HG03442 (cell line): ENCODE results near the gene HLA-DRB1.
"Not testable (repeated sequence)": the region's sequence is repeated elsewhere in the genome, so short reads cannot be mapped to it uniquely, and the experiment has no call there.

Experiments
- ATAC-seq: cut with Tn5 transposase; IDR thresholded peaks from one replicate; pipeline ENCODE4 v1.9.1; 2021; ENCODE audit warnings: mild to moderate bottlenecking, moderate library complexity; ENCODE audit not compliant: unreplicated experiment

HLA-DRB1 gene

GRCh38 chr6:32609731-32610640 lies 20.3 kb upstream of the HLA-DRB1 start:
- peak; percentile 84 for ATAC-seq

GRCh38 chr6:32609391-32609730 lies 19.7 kb upstream of the HLA-DRB1 start:
- no peak for ATAC-seq

DNA sequence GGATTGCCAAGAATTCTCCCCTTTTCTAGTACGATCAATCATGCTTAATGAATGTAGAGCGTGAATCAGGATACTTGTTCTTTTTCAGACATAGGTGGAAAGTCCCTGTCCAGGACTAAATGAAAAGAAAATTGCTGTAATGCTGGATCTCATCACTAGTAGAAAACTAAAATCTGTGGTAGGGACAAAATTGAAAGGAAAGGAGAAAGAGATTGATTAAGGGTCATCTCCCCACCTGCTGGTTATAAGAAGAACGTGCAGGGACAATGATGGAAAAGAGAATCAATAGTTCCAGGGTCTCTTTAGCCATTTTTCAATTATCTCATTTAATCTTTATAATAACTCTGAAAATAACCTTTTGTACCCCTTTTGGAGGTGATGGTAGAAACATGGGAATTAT lies 18.7 kb upstream of the HLA-DRB1 start:
- ATAC-seq = no peak

- ATAC-seq = no peak
Observed at GRCh38 chr6:32607988-32608298, 18.3 kb upstream of the HLA-DRB1 start.

DNA sequence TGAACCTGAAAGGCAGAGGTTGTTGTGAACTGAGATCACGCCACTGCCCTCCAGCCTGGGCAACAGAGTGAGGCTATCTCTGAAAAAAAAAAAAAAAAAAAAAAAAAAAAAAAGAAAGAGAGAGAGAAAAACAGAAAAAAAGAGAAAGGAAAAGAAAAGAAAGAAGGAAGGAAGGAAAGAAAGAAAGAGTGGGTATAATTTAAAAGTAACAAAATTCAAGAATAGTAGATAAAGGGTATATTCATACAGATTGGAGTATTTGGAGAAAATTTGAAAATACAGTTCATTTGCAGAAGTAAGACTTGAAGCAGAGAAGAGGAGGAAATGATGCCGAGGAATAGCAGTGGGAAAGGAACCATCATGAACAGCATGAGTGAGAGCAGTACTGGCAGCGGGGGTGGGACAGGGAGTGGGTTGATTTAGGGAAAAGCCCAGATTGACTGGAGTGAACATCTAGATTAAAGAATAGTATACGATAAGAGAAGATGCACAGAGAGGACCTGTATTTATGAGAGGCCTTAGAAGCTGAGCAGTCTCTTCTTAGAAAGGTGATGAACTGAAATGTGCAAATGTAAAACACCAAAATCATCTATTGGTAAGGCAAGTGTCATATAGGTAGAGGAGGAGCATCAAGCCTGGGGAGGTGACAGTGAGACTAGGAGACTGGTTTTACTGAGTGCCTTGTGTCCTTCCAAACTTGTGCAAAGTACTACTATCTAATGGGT lies 17.8 kb upstream of the HLA-DRB1 start:
- no peak for ATAC-seq

- ATAC-seq = peak; percentile 45
Observed at GRCh38 chr6:32604434-32604877, 14.8 kb upstream of the HLA-DRB1 start.

DNA sequence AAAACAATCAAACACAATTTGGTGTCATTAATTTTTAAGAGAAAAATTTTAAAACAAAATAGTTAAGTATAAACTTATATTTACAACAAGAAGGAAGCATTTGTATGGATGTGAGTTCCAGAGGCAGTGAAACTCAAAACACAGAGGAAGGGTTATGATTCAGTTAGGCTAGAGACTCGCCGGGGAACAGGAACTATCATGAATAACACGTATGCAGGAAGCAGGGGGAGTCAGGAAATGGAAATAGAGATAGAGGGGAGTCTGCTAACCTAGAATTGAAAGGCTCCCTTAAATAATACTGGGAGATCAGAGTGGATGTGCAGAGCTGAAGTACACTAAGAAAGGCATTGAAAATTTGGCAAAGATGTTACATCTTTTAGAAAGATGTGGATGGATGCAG lies 14.2 kb upstream of the HLA-DRB1 start:
- ATAC-seq = no peak

GRCh38 chr6:32603222-32603621 lies 13.6 kb upstream of the HLA-DRB1 start:
- ATAC-seq = no peak

DNA sequence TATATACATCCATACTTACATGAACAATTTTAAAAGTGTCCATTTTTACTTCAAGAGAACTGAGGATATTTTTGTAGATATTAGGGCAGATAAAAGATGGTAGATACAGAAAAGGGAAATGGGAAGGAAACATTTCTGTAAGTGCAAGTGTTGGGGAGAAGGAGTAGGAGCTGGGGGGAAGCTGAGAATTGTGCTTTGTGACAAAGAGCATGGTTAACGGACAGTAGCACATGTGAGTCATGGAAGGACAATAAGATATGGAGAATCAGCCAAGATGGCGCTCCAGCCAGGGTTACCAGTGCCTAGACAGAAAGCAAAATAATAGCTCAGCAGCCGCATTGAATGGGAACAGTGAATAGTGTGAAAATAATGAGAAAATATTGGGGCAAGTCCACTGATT lies 12.7 kb upstream of the HLA-DRB1 start:
- ATAC-seq = no peak

GRCh38 chr6:32597024-32597423 lies 7.4 kb upstream of the HLA-DRB1 start:
- ATAC-seq = no peak

GRCh38 chr6:32590713-32591112 lies 1.1 kb upstream of the HLA-DRB1 start:
- ATAC-seq = not testable (repeated sequence)

DNA sequence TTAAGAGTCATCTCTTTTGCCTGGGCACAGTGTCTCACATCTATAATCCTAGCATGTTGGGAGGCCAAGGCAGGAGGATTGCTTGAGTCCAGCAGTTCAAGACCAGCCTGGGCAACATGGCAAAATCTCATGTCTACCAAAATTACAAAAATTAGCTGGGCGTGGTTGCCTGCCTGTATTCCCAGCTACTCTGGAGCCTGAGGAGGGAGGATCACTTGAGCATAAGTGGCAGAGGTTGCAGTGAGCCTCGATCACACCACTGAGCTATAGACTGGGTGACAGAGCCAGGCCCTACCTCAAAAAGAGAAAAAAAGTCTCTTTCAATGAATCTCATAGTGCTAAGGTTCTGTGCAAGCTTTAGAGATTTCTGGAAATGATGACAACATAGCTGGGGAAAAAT lies 1.5 kb downstream of the HLA-DRB1 start:
- no peak for ATAC-seq

GRCh38 chr6:32583527-32583898 lies 6.1 kb downstream of the HLA-DRB1 start:
- no peak for ATAC-seq

- no peak for ATAC-seq
Observed at GRCh38 chr6:32581315-32582095, 8.1 kb downstream of the HLA-DRB1 start.

DNA sequence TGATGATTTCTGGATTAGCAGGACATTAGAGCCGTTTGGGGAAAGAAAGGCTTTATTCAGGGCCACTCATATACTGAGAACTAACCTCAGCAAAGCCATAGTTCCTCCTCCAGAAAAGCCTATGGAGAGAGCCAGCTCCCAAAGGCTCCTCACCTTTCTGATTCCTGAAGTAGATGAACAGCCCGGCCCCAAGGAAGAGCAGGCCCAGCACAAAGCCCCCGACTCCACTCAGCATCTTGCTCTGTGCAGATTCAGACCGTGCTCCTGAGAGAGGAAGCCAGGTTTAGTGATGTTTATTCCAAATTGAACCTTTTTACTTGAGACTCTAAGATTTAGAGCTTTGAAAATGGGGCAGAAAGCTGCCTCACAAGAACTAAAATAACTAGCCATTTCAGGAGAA lies 9.1 kb downstream of the HLA-DRB1 start:
- ATAC-seq = no peak

- ATAC-seq = no peak
Observed at GRCh38 chr6:32578962-32579361, 10.7 kb downstream of the HLA-DRB1 start.

GRCh38 chr6:32577493-32577892 lies 12.2 kb downstream of the HLA-DRB1 start:
- ATAC-seq = not testable (repeated sequence)

- ATAC-seq = no peak
Observed at GRCh38 chr6:32576250-32576649, 13.4 kb downstream of the HLA-DRB1 start.

- ATAC-seq = no peak
Observed at GRCh38 chr6:32570363-32570905, 19.2 kb downstream of the HLA-DRB1 start.

GRCh38 chr6:32568561-32568960 lies 21.1 kb downstream of the HLA-DRB1 start:
- ATAC-seq = no peak

- ATAC-seq = no peak
Observed at GRCh38 chr6:32566957-32567356, 22.7 kb downstream of the HLA-DRB1 start.
